C4-2B (cell line): Measurements from ENCODE around the gene TMTC1.

Experiments used
- CTCF ChIP-seq: fragments of 450-650 bp; conservative IDR thresholded peaks from 2 replicates; pipeline ENCODE4 v1.5.1; 2017; ENCODE audit warnings: mild to moderate bottlenecking
- ZFX ChIP-seq: fragments of 450-650 bp; IDR thresholded peaks from 2 replicates; pipeline ENCODE4 v1.6.1; 2017

- TF ChIP-seq CTCF (no peak), ZFX (no peak)
These were observed 51.6 kb downstream of the TMTC1 start for GRCh38 chr12:29732191-29732590.
